Panc1 (cell line): Measurements from ENCODE around the gene ANO1.
"Not testable (repeated sequence)": the region's sequence is repeated elsewhere in the genome, so short reads cannot be mapped to it uniquely, and the experiment has no call there.

Source experiments
- POLR2AphosphoS5 ChIP-seq: IDR thresholded peaks from 2 replicates; pipeline ENCODE4 v1.6.1; 2012; ENCODE audit warnings: mild to moderate bottlenecking, low read depth, low read length, moderate library complexity
- TF ChIP-seq, protein P1 (sequence below): fragments of 450-650 bp; IDR thresholded peaks from 2 replicates; pipeline ENCODE4 v1.5.1; 2017; ENCODE audit warnings: mild to moderate bottlenecking
- TF ChIP-seq, protein P2 (sequence below), 2 experiments: IDR thresholded peaks; 2 replicates each; pipeline ENCODE4 v1.6.1; 2011 to 2012; ENCODE audit warnings: low read depth in 2 of 2, control low read depth in 1 of 2, low read length in 1 of 2, mild to moderate bottlenecking in 1 of 2, moderate library complexity in 1 of 2; ENCODE audit not compliant: insufficient read depth in 1 of 2

GRCh38 chr11:70035665-70036064 is 42.5 kb upstream of the ANO1 start:
- TF ChIP-seq, protein P1, sequence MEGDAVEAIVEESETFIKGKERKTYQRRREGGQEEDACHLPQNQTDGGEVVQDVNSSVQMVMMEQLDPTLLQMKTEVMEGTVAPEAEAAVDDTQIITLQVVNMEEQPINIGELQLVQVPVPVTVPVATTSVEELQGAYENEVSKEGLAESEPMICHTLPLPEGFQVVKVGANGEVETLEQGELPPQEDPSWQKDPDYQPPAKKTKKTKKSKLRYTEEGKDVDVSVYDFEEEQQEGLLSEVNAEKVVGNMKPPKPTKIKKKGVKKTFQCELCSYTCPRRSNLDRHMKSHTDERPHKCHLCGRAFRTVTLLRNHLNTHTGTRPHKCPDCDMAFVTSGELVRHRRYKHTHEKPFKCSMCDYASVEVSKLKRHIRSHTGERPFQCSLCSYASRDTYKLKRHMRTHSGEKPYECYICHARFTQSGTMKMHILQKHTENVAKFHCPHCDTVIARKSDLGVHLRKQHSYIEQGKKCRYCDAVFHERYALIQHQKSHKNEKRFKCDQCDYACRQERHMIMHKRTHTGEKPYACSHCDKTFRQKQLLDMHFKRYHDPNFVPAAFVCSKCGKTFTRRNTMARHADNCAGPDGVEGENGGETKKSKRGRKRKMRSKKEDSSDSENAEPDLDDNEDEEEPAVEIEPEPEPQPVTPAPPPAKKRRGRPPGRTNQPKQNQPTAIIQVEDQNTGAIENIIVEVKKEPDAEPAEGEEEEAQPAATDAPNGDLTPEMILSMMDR = not testable (repeated sequence)
- TF ChIP-seq, protein P2, sequence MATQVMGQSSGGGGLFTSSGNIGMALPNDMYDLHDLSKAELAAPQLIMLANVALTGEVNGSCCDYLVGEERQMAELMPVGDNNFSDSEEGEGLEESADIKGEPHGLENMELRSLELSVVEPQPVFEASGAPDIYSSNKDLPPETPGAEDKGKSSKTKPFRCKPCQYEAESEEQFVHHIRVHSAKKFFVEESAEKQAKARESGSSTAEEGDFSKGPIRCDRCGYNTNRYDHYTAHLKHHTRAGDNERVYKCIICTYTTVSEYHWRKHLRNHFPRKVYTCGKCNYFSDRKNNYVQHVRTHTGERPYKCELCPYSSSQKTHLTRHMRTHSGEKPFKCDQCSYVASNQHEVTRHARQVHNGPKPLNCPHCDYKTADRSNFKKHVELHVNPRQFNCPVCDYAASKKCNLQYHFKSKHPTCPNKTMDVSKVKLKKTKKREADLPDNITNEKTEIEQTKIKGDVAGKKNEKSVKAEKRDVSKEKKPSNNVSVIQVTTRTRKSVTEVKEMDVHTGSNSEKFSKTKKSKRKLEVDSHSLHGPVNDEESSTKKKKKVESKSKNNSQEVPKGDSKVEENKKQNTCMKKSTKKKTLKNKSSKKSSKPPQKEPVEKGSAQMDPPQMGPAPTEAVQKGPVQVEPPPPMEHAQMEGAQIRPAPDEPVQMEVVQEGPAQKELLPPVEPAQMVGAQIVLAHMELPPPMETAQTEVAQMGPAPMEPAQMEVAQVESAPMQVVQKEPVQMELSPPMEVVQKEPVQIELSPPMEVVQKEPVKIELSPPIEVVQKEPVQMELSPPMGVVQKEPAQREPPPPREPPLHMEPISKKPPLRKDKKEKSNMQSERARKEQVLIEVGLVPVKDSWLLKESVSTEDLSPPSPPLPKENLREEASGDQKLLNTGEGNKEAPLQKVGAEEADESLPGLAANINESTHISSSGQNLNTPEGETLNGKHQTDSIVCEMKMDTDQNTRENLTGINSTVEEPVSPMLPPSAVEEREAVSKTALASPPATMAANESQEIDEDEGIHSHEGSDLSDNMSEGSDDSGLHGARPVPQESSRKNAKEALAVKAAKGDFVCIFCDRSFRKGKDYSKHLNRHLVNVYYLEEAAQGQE (IDR thresholded peaks at IDR 0.05; ENCODE audit: insufficient read depth in 1 of 2, low read depth in 2 of 2, low read length in 1 of 2) = not testable (repeated sequence)
- TF ChIP-seq POLR2AphosphoS5 = not testable (repeated sequence)
